Stimulated activated naive CD8-positive, alpha-beta T cell treated with anti-CD3 and anti-CD28 coated beads, Interleukin-15, Interleukin-2, amounts not matched to agents 100 ng/mL and 50 ng/mL, for 24 hours (primary cell): Measurements from ENCODE around the gene ACBD6.

Source experiments
- H3K27ac Mint-ChIP-seq: one replicate; pipeline ENCODE4 v1.8.0; 2021; ENCODE audit warnings: mild to moderate bottlenecking, mixed read lengths
- H3K27me3 Mint-ChIP-seq: one replicate; pipeline ENCODE4 v1.8.0; 2021; ENCODE audit warnings: mixed read lengths
- H3K36me3 Mint-ChIP-seq: one replicate; pipeline ENCODE4 v1.8.0; 2021; ENCODE audit warnings: low read depth, mixed read lengths
- H3K4me1 Mint-ChIP-seq: one replicate; pipeline ENCODE4 v1.8.0; 2021; ENCODE audit warnings: low read depth, mixed read lengths
- H3K4me3 Mint-ChIP-seq: one replicate; pipeline ENCODE4 v1.8.0; 2021; ENCODE audit warnings: mild to moderate bottlenecking, mixed read lengths
- H3K9me3 Mint-ChIP-seq: one replicate; pipeline ENCODE4 v1.8.0; 2021; ENCODE audit warnings: mixed read lengths

The ACBD6 gene

GRCh38 chr1:180363246-180363995, 139.0 kb downstream of the ACBD6 start:
- H3K4me3 Mint-ChIP-seq = no peak overlapping the region
- H3K27me3 Mint-ChIP-seq = no peaks in the 10 kb centered on the region
- H3K36me3 Mint-ChIP-seq = peaks cover 17% of the 10 kb centered on the region
- H3K4me1 Mint-ChIP-seq = peaks cover 3% of the 10 kb centered on the region
- no peak overlapping the region for H3K27ac Mint-ChIP-seq
- H3K9me3 Mint-ChIP-seq = peaks cover 5% of the 10 kb centered on the region

- H3K27me3 Mint-ChIP-seq = no peaks in the 10 kb centered on the region
- H3K4me3 Mint-ChIP-seq = no peak overlapping the region
- peaks cover 10% of the 10 kb centered on the region for H3K36me3 Mint-ChIP-seq
- peaks cover 3% of the 10 kb centered on the region for H3K4me1 Mint-ChIP-seq
- no peak overlapping the region for H3K27ac Mint-ChIP-seq
- no peaks in the 10 kb centered on the region for H3K9me3 Mint-ChIP-seq
Observed at GRCh38 chr1:180360333-180361075, 141.9 kb downstream of the ACBD6 start.

- Mint-ChIP-seq H3K36me3 (peaks cover 5% of the 10 kb centered on the region), H3K9me3 (no peaks in the 10 kb centered on the region), H3K4me1 (peaks cover 3% of the 10 kb centered on the region), H3K27ac (no peak overlapping the region), H3K4me3 (no peak overlapping the region), H3K27me3 (no peaks in the 10 kb centered on the region)
Observed at GRCh38 chr1:180358649-180359048, 143.7 kb downstream of the ACBD6 start.

GRCh38 chr1:180353945-180354344, 148.4 kb downstream of the ACBD6 start:
- Mint-ChIP-seq H3K4me1 (no peaks in the 10 kb centered on the region), H3K36me3 (peaks cover 18% of the 10 kb centered on the region), H3K9me3 (peaks cover 4% of the 10 kb centered on the region), H3K27ac (no peak overlapping the region), H3K27me3 (no peaks in the 10 kb centered on the region), H3K4me3 (no peak overlapping the region)

GRCh38 chr1:180352588-180352987, 149.8 kb downstream of the ACBD6 start:
- Mint-ChIP-seq H3K27me3 (no peaks in the 10 kb centered on the region), H3K4me3 (no peak overlapping the region)

GRCh38 chr1:180352021-180352420, 150.4 kb downstream of the ACBD6 start:
- no peak overlapping the region for H3K4me3 Mint-ChIP-seq
- peaks cover 4% of the 10 kb centered on the region for H3K9me3 Mint-ChIP-seq
- H3K36me3 Mint-ChIP-seq = peaks cover 20% of the 10 kb centered on the region
- no peak overlapping the region for H3K27ac Mint-ChIP-seq
- no peaks in the 10 kb centered on the region for H3K27me3 Mint-ChIP-seq
- H3K4me1 Mint-ChIP-seq = no peaks in the 10 kb centered on the region

More at GRCh38 chr1:180352588-180352987, 149.8 kb downstream of the ACBD6 start:
- Mint-ChIP-seq H3K4me1 (no peaks in the 10 kb centered on the region), H3K36me3 (peaks cover 23% of the 10 kb centered on the region), H3K9me3 (peaks cover 4% of the 10 kb centered on the region), H3K27ac (no peak overlapping the region)

- Mint-ChIP-seq H3K9me3 (peaks cover 7% of the 10 kb centered on the region), H3K36me3 (peaks cover 32% of the 10 kb centered on the region), H3K4me3 (no peak overlapping the region), H3K27ac (no peak overlapping the region), H3K27me3 (no peaks in the 10 kb centered on the region), H3K4me1 (no peaks in the 10 kb centered on the region)
Observed at GRCh38 chr1:180345148-180345547, 157.2 kb downstream of the ACBD6 start.

GRCh38 chr1:180343921-180344769, 158.2 kb downstream of the ACBD6 start:
- H3K4me1 Mint-ChIP-seq = no peaks in the 10 kb centered on the region
- H3K4me3 Mint-ChIP-seq = no peak overlapping the region
- peaks cover 39% of the 10 kb centered on the region for H3K36me3 Mint-ChIP-seq
- H3K27me3 Mint-ChIP-seq = no peaks in the 10 kb centered on the region
- no peak overlapping the region for H3K27ac Mint-ChIP-seq
- H3K9me3 Mint-ChIP-seq = peaks cover 13% of the 10 kb centered on the region

- no peaks in the 10 kb centered on the region for H3K4me1 Mint-ChIP-seq
- peaks cover 17% of the 10 kb centered on the region for H3K9me3 Mint-ChIP-seq
- no peak overlapping the region for H3K4me3 Mint-ChIP-seq
- peaks cover 31% of the 10 kb centered on the region for H3K36me3 Mint-ChIP-seq
- no peaks in the 10 kb centered on the region for H3K27me3 Mint-ChIP-seq
- H3K27ac Mint-ChIP-seq = no peak overlapping the region
Observed at GRCh38 chr1:180327089-180327488, 175.3 kb downstream of the ACBD6 start.

- H3K9me3 Mint-ChIP-seq = peaks cover 3% of the 10 kb centered on the region
- no peaks in the 10 kb centered on the region for H3K4me1 Mint-ChIP-seq
- H3K27me3 Mint-ChIP-seq = no peaks in the 10 kb centered on the region
- no peak overlapping the region for H3K4me3 Mint-ChIP-seq
- peaks cover 50% of the 10 kb centered on the region for H3K36me3 Mint-ChIP-seq
- no peak overlapping the region for H3K27ac Mint-ChIP-seq
Observed at GRCh38 chr1:180312926-180313325, 189.5 kb downstream of the ACBD6 start.

GRCh38 chr1:180311011-180311730, 191.2 kb downstream of the ACBD6 start:
- Mint-ChIP-seq H3K27me3 (no peaks in the 10 kb centered on the region), H3K4me3 (no peak overlapping the region), H3K36me3 (peaks cover 62% of the 10 kb centered on the region), H3K9me3 (peaks cover 14% of the 10 kb centered on the region), H3K27ac (no peak overlapping the region), H3K4me1 (no peaks in the 10 kb centered on the region)

- H3K27me3 Mint-ChIP-seq = no peaks in the 10 kb centered on the region
- H3K4me3 Mint-ChIP-seq = no peak overlapping the region
- H3K27ac Mint-ChIP-seq = no peak overlapping the region
- H3K9me3 Mint-ChIP-seq = peaks cover 14% of the 10 kb centered on the region
- no peaks in the 10 kb centered on the region for H3K4me1 Mint-ChIP-seq
- H3K36me3 Mint-ChIP-seq = peaks cover 65% of the 10 kb centered on the region
Observed at GRCh38 chr1:180310095-180310494, 192.3 kb downstream of the ACBD6 start.

- H3K4me1 Mint-ChIP-seq = no peaks in the 10 kb centered on the region
- peaks cover 14% of the 10 kb centered on the region for H3K9me3 Mint-ChIP-seq
- no peak overlapping the region for H3K4me3 Mint-ChIP-seq
- no peaks in the 10 kb centered on the region for H3K27me3 Mint-ChIP-seq
- peaks cover 68% of the 10 kb centered on the region for H3K36me3 Mint-ChIP-seq
- no peak overlapping the region for H3K27ac Mint-ChIP-seq
Observed at GRCh38 chr1:180309338-180309737, 193.0 kb downstream of the ACBD6 start.

- no peak overlapping the region for H3K4me3 Mint-ChIP-seq
- no peaks in the 10 kb centered on the region for H3K27me3 Mint-ChIP-seq
- H3K9me3 Mint-ChIP-seq = peaks cover under 1% of the 10 kb centered on the region
- peaks cover 28% of the 10 kb centered on the region for H3K36me3 Mint-ChIP-seq
- H3K4me1 Mint-ChIP-seq = peaks cover 4% of the 10 kb centered on the region
- H3K27ac Mint-ChIP-seq = no peak overlapping the region
Observed at GRCh38 chr1:180301135-180301742, 201.1 kb downstream of the ACBD6 start.
